HG02852 (cell line): Measurements from ENCODE around the gene PSPH.
"Not testable (repeated sequence)": the region's sequence is repeated elsewhere in the genome, so short reads cannot be mapped to it uniquely, and the experiment has no call there.

ENCODE experiments used
- ATAC-seq: cut with Tn5 transposase; IDR thresholded peaks from one replicate; pipeline ENCODE4 v1.9.1; 2021; ENCODE audit warnings: mild to moderate bottlenecking, moderate library complexity; ENCODE audit not compliant: unreplicated experiment

PSPH gene

GRCh38 chr7:56051339-56052191 lies at the start of gene PSPH, which contains the start of gene CCT6A:
PSPH (minus strand) TSS chr7:56051444; CDS start chr7:56021212, 30,232 bp downstream.
CCT6A (plus strand) TSS chr7:56051765; CDS start chr7:56051849, 84 bp downstream.
- ATAC-seq = peak; percentile 94

- no peak for ATAC-seq
Observed at GRCh38 chr7:56099653-56100052, 48.4 kb upstream of the PSPH start.

GRCh38 chr7:56098187-56099008 lies 47.2 kb upstream of the PSPH start:
- ATAC-seq = not testable (repeated sequence)

GRCh38 chr7:56097700-56098099 lies 46.5 kb upstream of the PSPH start:
- ATAC-seq = no peak

- ATAC-seq = no peak
Observed at GRCh38 chr7:56092789-56093531, 41.7 kb upstream of the PSPH start, which contains the start of gene PHKG1. PHKG1 (minus strand) TSS chr7:56092952; CDS start chr7:56088941, 4,011 bp downstream.

- not testable (repeated sequence) for ATAC-seq
Observed at GRCh38 chr7:56092388-56092787, 41.1 kb upstream of the PSPH start.

GRCh38 chr7:56091591-56091990 lies 40.3 kb upstream of the PSPH start:
- ATAC-seq = no peak

- ATAC-seq = no peak
Observed at GRCh38 chr7:56087445-56087844, 36.2 kb upstream of the PSPH start.

- ATAC-seq = no peak
Observed at GRCh38 chr7:56086761-56087160, 35.5 kb upstream of the PSPH start.

- no peak for ATAC-seq
Observed at GRCh38 chr7:56083150-56083785, 32.0 kb upstream of the PSPH start.

- no peak for ATAC-seq
Observed at GRCh38 chr7:56081626-56082340, 30.5 kb upstream of the PSPH start.

GRCh38 chr7:56080726-56081435 lies 29.6 kb upstream of the PSPH start:
- ATAC-seq = not testable (repeated sequence)

GRCh38 chr7:56079450-56080185 lies 28.4 kb upstream of the PSPH start:
- no peak for ATAC-seq

- ATAC-seq = no peak
Observed at GRCh38 chr7:56078196-56078595, 27.0 kb upstream of the PSPH start.

- ATAC-seq = no peak
Observed at GRCh38 chr7:56077681-56078080, 26.4 kb upstream of the PSPH start.

GRCh38 chr7:56074371-56074791 lies 23.1 kb upstream of the PSPH start:
- ATAC-seq = peak; percentile 94

GRCh38 chr7:56066376-56066775 lies 15.1 kb upstream of the PSPH start:
- ATAC-seq = not testable (repeated sequence)

- ATAC-seq = peak; percentile 85
Observed at GRCh38 chr7:56063882-56064625, 12.8 kb upstream of the PSPH start, which contains the start of gene SUMF2. SUMF2 (plus strand) TSS chr7:56064286; CDS start chr7:56064312, 26 bp downstream.
